Measurements from ENCODE around the gene HMGXB4.
A peak's percentile ranks its signal among the peaks of the same experiment; 100 is the strongest.

HMGXB4 gene

GRCh38 chr22:35258191-35258988, 1.1 kb downstream of the HMGXB4 start:
- no peak for DNase-seq

GRCh38 chr22:35264986-35265385, 7.7 kb downstream of the HMGXB4 start:
- DNase-seq: no peak

- no peak for DNase-seq
Observed at GRCh38 chr22:35266277-35266676, 9.0 kb downstream of the HMGXB4 start.

- DNase-seq: no peak
Observed at GRCh38 chr22:35269630-35270029, 12.3 kb downstream of the HMGXB4 start.

GRCh38 chr22:35274154-35274871, 17.0 kb downstream of the HMGXB4 start:
- peak; percentile 15 for DNase-seq

GRCh38 chr22:35275580-35275979, 18.3 kb downstream of the HMGXB4 start:
- DNase-seq: no peak

GRCh38 chr22:35276019-35276418, 18.7 kb downstream of the HMGXB4 start:
- no peak for DNase-seq

GRCh38 chr22:35288116-35288515, 30.8 kb downstream of the HMGXB4 start:
- no peak for DNase-seq

GRCh38 chr22:35292786-35293185, 35.5 kb downstream of the HMGXB4 start:
- no peak for DNase-seq

- DNase-seq: no peak
Observed at GRCh38 chr22:35296051-35296450, 38.8 kb downstream of the HMGXB4 start.

GRCh38 chr22:35299217-35299672, 42.0 kb downstream of the HMGXB4 start:
- DNase-seq: no peak

- DNase-seq: peak; percentile 99
Observed at GRCh38 chr22:35299673-35300499, 42.6 kb downstream of the HMGXB4 start, which contains the start of gene TOM1. Gene TOM1 (plus strand): TSS chr22:35299894. CDS start chr22:35299929, 35 bp downstream.

- DNase-seq: peak; percentile 31
Observed at GRCh38 chr22:35301372-35301874, 44.1 kb downstream of the HMGXB4 start.

GRCh38 chr22:35303029-35303624, 45.8 kb downstream of the HMGXB4 start:
- no peak for DNase-seq

GRCh38 chr22:35305525-35306070, 48.3 kb downstream of the HMGXB4 start:
- DNase-seq: no peak

GRCh38 chr22:35306350-35306967, 49.2 kb downstream of the HMGXB4 start:
- DNase-seq: peak; percentile 61

GRCh38 chr22:35307372-35307771, 50.1 kb downstream of the HMGXB4 start:
- DNase-seq: no peak

- DNase-seq: no peak
Observed at GRCh38 chr22:35307892-35308291, 50.6 kb downstream of the HMGXB4 start.

- DNase-seq: peak; percentile 34
Observed at GRCh38 chr22:35308480-35309021, 51.3 kb downstream of the HMGXB4 start.

- DNase-seq: no peak
Observed at GRCh38 chr22:35310556-35311550, 53.6 kb downstream of the HMGXB4 start.
